HFF-Myc (cell line): ENCODE data around the gene SEPSECS.
A peak's percentile ranks its signal among the peaks of the same experiment; 100 is the strongest.

Source experiments
- DNase-seq: peaks from one replicate; pipeline ENCODE4 v3.0.0-alpha.2; 2011; ENCODE audit warnings: low read depth; ENCODE audit errors: extremely low read depth
- H3K4me3 ChIP-seq: replicated peaks from 2 replicates; pipeline ENCODE4 v1.5.1; 2011; ENCODE audit warnings: low read depth, mild to moderate bottlenecking, control low read depth, low read length
- CTCF ChIP-seq: IDR thresholded peaks from 2 replicates; pipeline ENCODE4 v1.5.1; 2012; ENCODE audit warnings: mild to moderate bottlenecking, low read depth, low read length, control low read depth; ENCODE audit errors: missing control alignments

Gene SEPSECS

GRCh38 chr4:25159837-25160713 lies at the start of gene SEPSECS:
SEPSECS (minus strand) TSS chr4:25160449; CDS start chr4:25160369, 80 bp downstream.
- no peak for TF ChIP-seq CTCF
- H3K4me3 ChIP-seq, result peak within 1 kb of the TSS; percentile 92
- DNase-seq, result peak; percentile 92

GRCh38 chr4:25209702-25210101 lies 49.5 kb upstream of the SEPSECS start:
- H3K4me3 ChIP-seq, result no peak overlapping the region
- no peak for DNase-seq
- no peak for TF ChIP-seq CTCF

GRCh38 chr4:25207997-25208396 lies 47.7 kb upstream of the SEPSECS start:
- TF ChIP-seq CTCF, result no peak
- no peak overlapping the region for H3K4me3 ChIP-seq
- DNase-seq, result no peak

GRCh38 chr4:25198713-25199112 lies 38.5 kb upstream of the SEPSECS start:
- TF ChIP-seq CTCF, result no peak
- H3K4me3 ChIP-seq, result no peak overlapping the region
- DNase-seq, result no peak

GRCh38 chr4:25190407-25190806 lies 30.2 kb upstream of the SEPSECS start:
- no peak overlapping the region for H3K4me3 ChIP-seq
- DNase-seq, result no peak
- no peak for TF ChIP-seq CTCF

GRCh38 chr4:25184056-25184455 lies 23.8 kb upstream of the SEPSECS start:
- TF ChIP-seq CTCF, result no peak
- no peak for DNase-seq
- H3K4me3 ChIP-seq, result no peak overlapping the region
